DND-41 (cell line): Measurements from ENCODE around the gene PAX2.

Experiments used
- ATAC-seq: fragments of 200-7000 bp; cut with Tn5 transposase; 3 replicates; pipeline ENCODE4 v1.9.1; 2021; ENCODE audit warnings: low read depth; ENCODE audit not compliant: insufficient read depth
- DNase-seq: peaks from one replicate; pipeline ENCODE4 v3.0.0-alpha.2; 2020
- H2AFZ ChIP-seq: 2 replicates; pipeline ENCODE4 v1.6.0; 2012; ENCODE audit warnings: low read depth, low read length
- H3K27ac ChIP-seq: 2 replicates; pipeline ENCODE4 v1.5.1; 2012; ENCODE audit warnings: low read length, inconsistent platforms
- H3K27me3 ChIP-seq: fragments of 200-600 bp; sonication (generic); 2 replicates; pipeline ENCODE4 v1.6.0; 2012; ENCODE audit warnings: low read length, mild to moderate bottlenecking, inconsistent platforms; ENCODE audit not compliant: insufficient read depth, poor library complexity
- H3K36me3 ChIP-seq: 2 replicates; pipeline ENCODE4 v1.5.1; 2012; ENCODE audit warnings: low read length, inconsistent platforms; ENCODE audit not compliant: insufficient read depth
- H3K4me1 ChIP-seq: 2 replicates; pipeline ENCODE4 v1.5.1; 2012; ENCODE audit warnings: mild to moderate bottlenecking, low read length; ENCODE audit not compliant: insufficient read depth
- H3K4me2 ChIP-seq: 2 replicates; pipeline ENCODE4 v1.6.0; 2012; ENCODE audit warnings: mild to moderate bottlenecking, moderate library complexity, low read length, inconsistent platforms; ENCODE audit not compliant: insufficient read depth
- H3K4me3 ChIP-seq, 2 experiments: fragments of 200-600 bp in 1 of 2; shearing (Covaris generic) in 1 of 2; 2 replicates each; pipeline ENCODE4 v1.5.1; 2012 to 2016; ENCODE audit warnings: inconsistent platforms in 2 of 2, low read length in 2 of 2, mild to moderate bottlenecking in 2 of 2, low read depth in 1 of 2, moderate library complexity in 1 of 2
- H3K79me2 ChIP-seq: 2 replicates; pipeline ENCODE4 v1.6.0; 2012; ENCODE audit warnings: low read length, inconsistent platforms; ENCODE audit not compliant: insufficient read depth
- H3K9ac ChIP-seq: 2 replicates; pipeline ENCODE4 v1.6.0; 2012; ENCODE audit warnings: low read depth, mild to moderate bottlenecking, inconsistent platforms, low read length, moderate library complexity
- H3K9me3 ChIP-seq: 2 replicates; pipeline ENCODE4 v1.5.1; 2012; ENCODE audit warnings: low read length, moderate library complexity, mild to moderate bottlenecking, inconsistent platforms; ENCODE audit not compliant: insufficient read depth, severe bottlenecking
- H4K20me1 ChIP-seq: 2 replicates; pipeline ENCODE4 v1.6.0; 2012; ENCODE audit warnings: low read length; ENCODE audit not compliant: insufficient read depth
- CTCF ChIP-seq: IDR thresholded peaks from 2 replicates; pipeline ENCODE4 v1.5.1; 2012; ENCODE audit warnings: borderline replicate concordance, low read length, moderate library complexity, mild to moderate bottlenecking; ENCODE audit not compliant: poor library complexity, severe bottlenecking; ENCODE audit errors: extremely low read depth
- EZH2 ChIP-seq: IDR thresholded peaks from 3 replicates; pipeline ENCODE4 v1.6.1; 2012; ENCODE audit warnings: borderline replicate concordance, low read depth, mild to moderate bottlenecking, moderate library complexity, low read length, inconsistent platforms; ENCODE audit not compliant: severe bottlenecking

Gene PAX2

GRCh38 chr10:100741378-100742075, 3.9 kb upstream of the PAX2 start:
- Histone ChIP-seq H4K20me1 (no peaks in the 10 kb centered on the region; the same call in 1 of the 2 replicates), H3K27me3 (peaks cover 41% of the 10 kb centered on the region), H3K36me3 (no peaks in the 10 kb centered on the region), H3K4me1 (no peaks in the 10 kb centered on the region), H2AFZ (no peak overlapping the region), H3K9ac (no peak overlapping the region), H3K27ac (no peak overlapping the region), H3K4me3 (no peak overlapping the region), H3K9me3 (no peaks in the 10 kb centered on the region), H3K79me2 (no peaks in the 10 kb centered on the region), H3K4me2 (no peak overlapping the region)
- ATAC-seq (no peak), DNase-seq (no peak)
- TF ChIP-seq EZH2: no peak
- no peak for TF ChIP-seq CTCF

- no peak for DNase-seq
- peaks cover 41% of the 10 kb centered on the region for H3K27me3 ChIP-seq
- H3K9ac ChIP-seq: no peak overlapping the region
- H3K4me1 ChIP-seq: no peaks in the 10 kb centered on the region
- no peak overlapping the region for H3K4me2 ChIP-seq
- H3K4me3 ChIP-seq: no peak overlapping the region
- H3K27ac ChIP-seq: no peak overlapping the region
- no peaks in the 10 kb centered on the region for H3K36me3 ChIP-seq
- no peaks in the 10 kb centered on the region for H3K79me2 ChIP-seq
- ATAC-seq: no peak
- H3K9me3 ChIP-seq: no peaks in the 10 kb centered on the region
- no peak for TF ChIP-seq EZH2
- TF ChIP-seq CTCF: no peak
- H4K20me1 ChIP-seq: no peaks in the 10 kb centered on the region; the same call in 1 of the 2 replicates
- H2AFZ ChIP-seq: no peak overlapping the region
Measured at GRCh38 chr10:100742076-100742771, 3.2 kb upstream of the PAX2 start.

GRCh38 chr10:100742936-100743335, 2.4 kb upstream of the PAX2 start:
- Histone ChIP-seq H4K20me1 (no peaks in the 10 kb centered on the region; the same call in 1 of the 2 replicates), H3K79me2 (no peaks in the 10 kb centered on the region), H3K4me1 (no peaks in the 10 kb centered on the region), H2AFZ (no peak overlapping the region), H3K27ac (no peak overlapping the region), H3K9ac (no peak overlapping the region), H3K9me3 (no peaks in the 10 kb centered on the region), H3K36me3 (no peaks in the 10 kb centered on the region), H3K4me3 (no peak overlapping the region), H3K4me2 (no peak overlapping the region), H3K27me3 (peaks cover 36% of the 10 kb centered on the region)
- ATAC-seq: no peak
- TF ChIP-seq EZH2 (no peak), CTCF (no peak)
- no peak for DNase-seq
